NT2/D1 (cell line): ENCODE data around the gene DGKK.

Source experiments
- SUZ12 ChIP-seq: IDR thresholded peaks from 2 replicates; pipeline ENCODE4 v1.6.1; 2011; ENCODE audit not compliant: insufficient read length, insufficient read depth; ENCODE audit errors: extremely low read depth
- YY1 ChIP-seq: IDR thresholded peaks from 2 replicates; pipeline ENCODE4 v1.6.1; 2011; ENCODE audit not compliant: insufficient read length, insufficient read depth
- ZNF274 ChIP-seq: IDR thresholded peaks from 2 replicates; pipeline ENCODE4 v1.6.1; 2011; ENCODE audit warnings: mild to moderate bottlenecking, low read depth, low read length

- TF ChIP-seq ZNF274 (no peak), SUZ12 (no peak), YY1 (no peak)
Observed at GRCh38 chrX:50456712-50457484, 13.7 kb downstream of the DGKK start.
